Inferior parietal cortex (tissue), 1 donor: Measurements from ENCODE around the gene EFCAB7.
A peak's percentile ranks its signal among the peaks of the same experiment; 100 is the strongest.

ENCODE experiments used
- DNase-seq: peaks from one replicate; pipeline ENCODE4 v3.0.0-alpha.2; 2016; ENCODE audit errors: extremely low spot score

The EFCAB7 gene

GRCh38 chr1:63522891-63523728, at the start of gene EFCAB7, which contains the start of gene ITGB3BP:
EFCAB7 (plus strand) TSS chr1:63523525; CDS start chr1:63525573, 2,048 bp downstream.
ITGB3BP (minus strand) TSS chr1:63523225; CDS start chr1:63523133, 92 bp downstream.
- DNase-seq, result peak; percentile 94

- no peak for DNase-seq
Observed at GRCh38 chr1:63475761-63476160, 47.6 kb upstream of the EFCAB7 start.

GRCh38 chr1:63480057-63480456, 43.3 kb upstream of the EFCAB7 start:
- DNase-seq, result no peak

- no peak for DNase-seq
Observed at GRCh38 chr1:63486629-63487028, 36.7 kb upstream of the EFCAB7 start.

GRCh38 chr1:63487336-63488065, 35.8 kb upstream of the EFCAB7 start:
- no peak for DNase-seq

GRCh38 chr1:63497577-63497976, 25.7 kb upstream of the EFCAB7 start:
- DNase-seq, result no peak

GRCh38 chr1:63498106-63498505, 25.2 kb upstream of the EFCAB7 start:
- DNase-seq, result no peak

GRCh38 chr1:63501256-63501655, 22.1 kb upstream of the EFCAB7 start:
- no peak for DNase-seq

GRCh38 chr1:63506782-63507181, 16.5 kb upstream of the EFCAB7 start:
- DNase-seq, result no peak

- no peak for DNase-seq
Observed at GRCh38 chr1:63509718-63510117, 13.6 kb upstream of the EFCAB7 start.

GRCh38 chr1:63512584-63512983, 10.7 kb upstream of the EFCAB7 start:
- DNase-seq, result no peak

- no peak for DNase-seq
Observed at GRCh38 chr1:63516629-63517028, 6.7 kb upstream of the EFCAB7 start.

- DNase-seq, result no peak
Observed at GRCh38 chr1:63523738-63524137, 413 bp downstream of the EFCAB7 start.

- peak; percentile 5 for DNase-seq
Observed at GRCh38 chr1:63524201-63524600, 876 bp downstream of the EFCAB7 start.

GRCh38 chr1:63532727-63533126, 9.4 kb downstream of the EFCAB7 start:
- DNase-seq, result no peak

- no peak for DNase-seq
Observed at GRCh38 chr1:63533931-63534330, 10.6 kb downstream of the EFCAB7 start.

- DNase-seq, result no peak
Observed at GRCh38 chr1:63534406-63534805, 11.1 kb downstream of the EFCAB7 start.

GRCh38 chr1:63537006-63537405, 13.7 kb downstream of the EFCAB7 start:
- DNase-seq, result no peak

GRCh38 chr1:63537940-63538339, 14.6 kb downstream of the EFCAB7 start:
- no peak for DNase-seq

GRCh38 chr1:63545780-63546179, 22.5 kb downstream of the EFCAB7 start:
- DNase-seq, result no peak

GRCh38 chr1:63547621-63548294, 24.4 kb downstream of the EFCAB7 start:
- DNase-seq, result no peak

- no peak for DNase-seq
Observed at GRCh38 chr1:63548303-63548702, 25.0 kb downstream of the EFCAB7 start.
